Endothelial cell of umbilical vein (primary cell): ENCODE data around the gene TUBGCP3. TPM values are rescaled to one million over a fixed set of nuclear protein-coding genes. Genes with fewer than 3 reads are reported as not detected.

Experiments
- BruUV-seq: library from RNA; stranded (reverse); fragments of 400-500 nt; replicated peaks from 2 replicates; lab custom pipeline; 2021; lab: Mats Ljungman, UMichigan
- CTCF ChIA-PET: fragments of 300-600, 350-600 bp; sonication (Branson Sonifier 250); formaldehyde crosslinking; loops from one replicate; lab custom pipeline; 2021; ENCODE audit warnings: antibody characterized with exemption, inconsistent platforms; lab: Charles Lee
- POLR2A ChIA-PET: fragments of 300-600, 350-600 bp; sonication (Branson Sonifier 250); formaldehyde crosslinking; loops from one replicate; lab custom pipeline; 2021; ENCODE audit warnings: antibody characterized with exemption, inconsistent platforms; lab: Charles Lee
- DNase-seq: peaks from one replicate; pipeline ENCODE4 v3.0.0-alpha.2; 2011; ENCODE audit warnings: low read depth, low spot score
- FAIRE-seq: peaks from 2 replicates; lab custom pipeline; 2011; peaks lifted over from hg19 to GRCh38; lab: Jason Lieb, UNC
- H2AFZ ChIP-seq: 2 replicates; pipeline ENCODE4 v1.6.0; 2012; ENCODE audit warnings: low read depth, low read length, control low read depth, inconsistent platforms
- H3K27ac ChIP-seq: 2 replicates; pipeline ENCODE4 v1.5.1; 2011; ENCODE audit warnings: low read depth, mild to moderate bottlenecking, control low read depth, low read length, moderate library complexity; ENCODE audit not compliant: insufficient read depth
- H3K27me3 ChIP-seq, 2 experiments: 2 replicates each; pipeline versions ENCODE4 v1.6.0 to v1.6.1; 2011; ENCODE audit warnings: low read length in 2 of 2, mixed read lengths in 1 of 2; ENCODE audit not compliant: control insufficient read depth in 2 of 2, insufficient read depth in 2 of 2
- H3K36me3 ChIP-seq, 2 experiments: 2 replicates in 1 of 2; 3 replicates in 1 of 2; pipeline ENCODE4 v1.5.1; 2011; ENCODE audit warnings: low read length in 2 of 2, mild to moderate bottlenecking in 1 of 2, moderate library complexity in 1 of 2; ENCODE audit not compliant: control insufficient read depth in 2 of 2, insufficient read depth in 2 of 2; ENCODE audit errors: extremely low read depth in 1 of 2
- H3K4me1 ChIP-seq: 3 replicates; pipeline ENCODE4 v1.5.1; 2011; ENCODE audit warnings: mild to moderate bottlenecking, low read length; ENCODE audit not compliant: control insufficient read depth, insufficient read depth; ENCODE audit errors: extremely low read depth
- H3K4me2 ChIP-seq: 2 replicates; pipeline ENCODE4 v1.6.1; 2011; ENCODE audit warnings: low read length, control low read depth, mixed read lengths; ENCODE audit not compliant: insufficient read depth
- H3K4me3 ChIP-seq, 3 experiments: fragments of 200-600 bp in 1 of 3; sonication (generic), shearing (Covaris generic) in 1 of 3; replicated peaks in 1 of 3; 2 replicates each; pipeline ENCODE4 v1.5.1; 2011 to 2016; ENCODE audit warnings: control low read depth in 3 of 3, low read length in 3 of 3, mild to moderate bottlenecking in 2 of 3, inconsistent platforms in 1 of 3, low read depth in 1 of 3, moderate library complexity in 1 of 3; ENCODE audit not compliant: insufficient read depth in 1 of 3
- H3K79me2 ChIP-seq: 2 replicates; pipeline ENCODE4 v1.6.0; 2012; ENCODE audit warnings: low read length, inconsistent platforms; ENCODE audit not compliant: control insufficient read depth, insufficient read depth
- H3K9ac ChIP-seq: replicated peaks from 2 replicates; pipeline ENCODE3; 2011; ENCODE audit warnings: low read length, control low read depth; ENCODE audit not compliant: insufficient read depth; ENCODE audit errors: extremely low read depth
- H3K9me1 ChIP-seq: replicated peaks from 3 replicates; pipeline ENCODE4 v1.6.0; 2011; ENCODE audit warnings: mild to moderate bottlenecking, low read length; ENCODE audit not compliant: control insufficient read depth, insufficient read depth; ENCODE audit errors: extremely low read depth
- H3K9me3 ChIP-seq: replicated peaks from 2 replicates; pipeline ENCODE4 v1.5.1; 2012; ENCODE audit warnings: low read length, inconsistent platforms; ENCODE audit not compliant: control insufficient read depth, insufficient read depth
- H4K20me1 ChIP-seq: replicated peaks from 2 replicates; pipeline ENCODE3; 2011; ENCODE audit warnings: mild to moderate bottlenecking, low read length; ENCODE audit not compliant: control insufficient read depth, insufficient read depth; ENCODE audit errors: extremely low read depth
- FOS ChIP-seq: IDR thresholded peaks from 2 replicates; pipeline ENCODE4 v1.6.1; 2011; ENCODE audit warnings: mild to moderate bottlenecking, low read length, moderate library complexity, borderline replicate concordance; ENCODE audit not compliant: insufficient read depth
- GATA2 ChIP-seq: IDR thresholded peaks from 2 replicates; pipeline ENCODE4 v1.7.0; 2011; ENCODE audit warnings: low read depth, mild to moderate bottlenecking, moderate library complexity, mixed read lengths, low read length; ENCODE audit not compliant: insufficient read length, insufficient read depth
- JUN ChIP-seq: IDR thresholded peaks from 2 replicates; pipeline ENCODE4 v1.6.1; 2011; ENCODE audit warnings: borderline replicate concordance, low read depth; ENCODE audit not compliant: insufficient read length, insufficient read depth
- MYC ChIP-seq: IDR thresholded peaks from one replicate; pipeline ENCODE4 v1.6.1; 2011; ENCODE audit warnings: mild to moderate bottlenecking, low read depth, low read length
- POLR2A ChIP-seq: IDR thresholded peaks from 2 replicates; pipeline ENCODE4 v1.6.1; 2012; ENCODE audit warnings: low read depth, mild to moderate bottlenecking, control low read depth, low read length
- POLR2AphosphoS5 ChIP-seq: IDR thresholded peaks from 2 replicates; pipeline ENCODE4 v1.6.1; 2012; ENCODE audit warnings: low read depth, mild to moderate bottlenecking, control low read depth, low read length, moderate library complexity; ENCODE audit not compliant: insufficient read depth
- dilution Hi-C: fragments of 300-500 bp; cut with MboI; formaldehyde crosslinking; loops from one replicate; pipeline ENCODE4 v1.15.0; 2019; ENCODE audit warnings: low sequenced_read_pairs; ENCODE audit not compliant: extremely low pct_ligation_motif_present
- intact Hi-C: fragments of 100-400 bp; cut with micrococcal nuclease; formaldehyde crosslinking; loops from one replicate; pipeline ENCODE4 v1.10.0; 2022
- polyA plus RNA-seq, 4 experiments: library from polyadenylated mRNA; depleted of rRNA in 3 of 4; stranded (reverse) in 3 of 4; unstranded in 1 of 4; fragments of >200 nt; gene quantifications; 2 replicates each; pipeline versions ENCODE4 v1.2.1 to v1.2.3, GENCODE V29; 2011 to 2012; ENCODE audit warnings: missing spikeins in 1 of 4
- total RNA-seq: library from RNA; stranded (reverse); gene quantifications from 2 replicates; pipeline ENCODE4 v1.2.3, GENCODE V29; 2021
- TF ChIP-seq, protein P1 (sequence below), 2 donors: IDR thresholded peaks; 1 replicate in 1 of 2; 2 replicates in 1 of 2; pipeline ENCODE4 v1.5.1; 2011; ENCODE audit warnings: low read length in 2 of 2, mild to moderate bottlenecking in 2 of 2, moderate library complexity in 2 of 2, control low read depth in 1 of 2, inconsistent platforms in 1 of 2, low read depth in 1 of 2; ENCODE audit not compliant: insufficient read depth in 1 of 2; ENCODE audit errors: extremely low read depth in 1 of 2

Gene TUBGCP3
- total and polyA plus RNA-seq, 2 donors (not counting 3 experiments of a cell fraction or from before 2014, with no cell fraction given), result 36.4 to 47.7 TPM

GRCh38 chr13:112525356-112525945 is 62.5 kb downstream of the TUBGCP3 start:
- Histone ChIP-seq H3K4me2 (no peak overlapping the region), H3K27me3 (no peaks in the 10 kb centered on the region), H3K27ac (no peak overlapping the region), H3K4me3 (no peak overlapping the region), H4K20me1 (no peaks in the 10 kb centered on the region), H3K36me3 (peaks cover 3 to 6% of the 10 kb centered on the region in 2 experiments), H3K79me2 (no peaks in the 10 kb centered on the region), H3K9me1 (no peaks in the 10 kb centered on the region), H3K4me1 (peaks cover 8% of the 10 kb centered on the region), H3K9ac (no peak overlapping the region), H2AFZ (no peak overlapping the region), H3K9me3 (no peaks in the 10 kb centered on the region)
- intact Hi-C loops (loop anchor here (5.0 kb wide), 1 partner anchor 82 kb away; no protein-coding TSS in a partner anchor), dilution Hi-C loops (no loop called here)
- DNase-seq (peak; percentile 28), FAIRE-seq (peak; percentile 85)
- TF ChIP-seq MYC, result no peak
- no peak for TF ChIP-seq POLR2AphosphoS5
- TF ChIP-seq, protein P1, sequence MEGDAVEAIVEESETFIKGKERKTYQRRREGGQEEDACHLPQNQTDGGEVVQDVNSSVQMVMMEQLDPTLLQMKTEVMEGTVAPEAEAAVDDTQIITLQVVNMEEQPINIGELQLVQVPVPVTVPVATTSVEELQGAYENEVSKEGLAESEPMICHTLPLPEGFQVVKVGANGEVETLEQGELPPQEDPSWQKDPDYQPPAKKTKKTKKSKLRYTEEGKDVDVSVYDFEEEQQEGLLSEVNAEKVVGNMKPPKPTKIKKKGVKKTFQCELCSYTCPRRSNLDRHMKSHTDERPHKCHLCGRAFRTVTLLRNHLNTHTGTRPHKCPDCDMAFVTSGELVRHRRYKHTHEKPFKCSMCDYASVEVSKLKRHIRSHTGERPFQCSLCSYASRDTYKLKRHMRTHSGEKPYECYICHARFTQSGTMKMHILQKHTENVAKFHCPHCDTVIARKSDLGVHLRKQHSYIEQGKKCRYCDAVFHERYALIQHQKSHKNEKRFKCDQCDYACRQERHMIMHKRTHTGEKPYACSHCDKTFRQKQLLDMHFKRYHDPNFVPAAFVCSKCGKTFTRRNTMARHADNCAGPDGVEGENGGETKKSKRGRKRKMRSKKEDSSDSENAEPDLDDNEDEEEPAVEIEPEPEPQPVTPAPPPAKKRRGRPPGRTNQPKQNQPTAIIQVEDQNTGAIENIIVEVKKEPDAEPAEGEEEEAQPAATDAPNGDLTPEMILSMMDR (IDR thresholded peaks at IDR 0.05; ENCODE audit: extremely low read depth in 1 of 2, insufficient read depth in 1 of 2, low read depth in 1 of 2, low read length in 2 of 2), result no peak
- TF ChIP-seq POLR2A, result no peak
- TF ChIP-seq GATA2, result no peak
- peak; percentile 42 for TF ChIP-seq FOS
- TF ChIP-seq JUN, result no peak
- ChIA-PET CTCF (interaction anchor here (0.9 kb wide), 1 partner anchor 9 kb away, joined by 3 read pairs; no protein-coding TSS in a partner anchor), POLR2A (no interaction called here)
- BruUV-seq, result no TSS peak
